ENCODE data around the gene SLC25A26. TPM values are rescaled to one million over a fixed set of nuclear protein-coding genes. Genes with fewer than 3 reads are reported as not detected.

Gene SLC25A26
- total RNA-seq, 1 experiment from 2014 or later: 18.4 TPM

DNA sequence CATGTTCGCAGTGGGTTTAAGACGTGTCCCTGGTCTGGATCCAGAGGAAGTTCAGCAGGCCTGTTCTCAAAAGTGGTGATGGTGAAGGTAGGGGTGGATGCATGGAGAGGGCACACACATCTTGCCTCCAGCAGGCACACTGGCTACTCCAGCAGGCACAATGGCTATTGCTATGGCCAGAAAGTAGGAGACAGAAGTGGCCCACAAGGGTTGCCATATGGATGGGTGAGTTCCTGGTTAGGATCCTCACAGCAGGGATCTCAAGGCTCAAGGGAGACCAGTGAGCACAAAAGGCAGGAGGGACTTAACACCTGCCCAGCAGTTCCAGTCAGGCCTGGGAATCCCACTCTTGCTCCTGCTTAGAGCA lies 172.1 kb downstream of the SLC25A26 start:
- Histone ChIP-seq H3K9me3 (replicated peaks) (no peaks in the 10 kb centered on the region), H3K4me1 (peaks cover 6% of the 10 kb centered on the region), H3K27me3 (no peaks in the 10 kb centered on the region), H3K4me3 (no peak overlapping the region), H3K36me3 (no peaks in the 10 kb centered on the region), H3K27ac (no peak overlapping the region; the same call in 1 of the 2 replicates)
- DNase-seq: no peak

DNA sequence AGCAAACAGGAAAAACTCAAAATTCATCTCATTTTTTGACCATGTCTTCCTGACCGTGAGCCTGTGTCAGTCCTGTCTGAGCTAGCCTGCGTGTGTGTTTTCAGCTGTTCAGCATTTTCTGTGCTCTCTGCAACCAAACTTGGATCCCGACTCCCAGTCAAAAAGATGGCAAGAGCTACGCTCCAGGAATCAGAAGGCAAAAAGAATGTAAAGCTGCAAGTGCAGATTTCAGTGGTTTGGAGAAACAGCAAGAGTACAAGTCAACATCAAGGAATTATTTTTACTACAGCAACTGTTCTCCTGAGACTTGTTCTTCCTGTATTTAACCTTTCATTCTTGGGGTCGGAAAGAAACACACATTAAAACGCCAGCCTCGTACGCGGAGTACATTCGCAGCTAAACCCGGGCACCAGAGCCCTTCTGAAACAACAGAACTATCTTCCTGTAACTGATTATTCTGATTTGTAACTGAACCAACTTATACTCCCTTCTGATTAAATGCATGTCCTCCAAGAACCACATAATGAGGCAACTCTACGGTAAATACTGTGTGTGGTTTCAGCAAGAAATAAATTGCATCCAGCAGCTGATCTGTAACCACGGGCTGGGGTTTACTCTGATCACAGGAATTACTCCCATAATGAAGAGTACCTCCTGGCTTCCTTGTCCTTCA lies 172.7 kb downstream of the SLC25A26 start:
- Histone ChIP-seq H3K27ac (peak overlapping the region; percentile 10), H3K9me3 (replicated peaks) (no peaks in the 10 kb centered on the region), H3K4me1 (peaks cover 11% of the 10 kb centered on the region), H3K36me3 (no peaks in the 10 kb centered on the region), H3K4me3 (no peak overlapping the region), H3K27me3 (no peaks in the 10 kb centered on the region)
- DNase-seq: no peak

- DNase-seq: no peak
- Histone ChIP-seq H3K27ac (peak overlapping the region; percentile 10; the same call in 1 of the 2 replicates), H3K4me1 (peaks cover 17% of the 10 kb centered on the region), H3K36me3 (no peaks in the 10 kb centered on the region), H3K4me3 (no peak overlapping the region), H3K27me3 (no peaks in the 10 kb centered on the region), H3K9me3 (replicated peaks) (no peaks in the 10 kb centered on the region)
Measured at GRCh38 chr3:66394019-66394752, 173.4 kb downstream of the SLC25A26 start.

DNA sequence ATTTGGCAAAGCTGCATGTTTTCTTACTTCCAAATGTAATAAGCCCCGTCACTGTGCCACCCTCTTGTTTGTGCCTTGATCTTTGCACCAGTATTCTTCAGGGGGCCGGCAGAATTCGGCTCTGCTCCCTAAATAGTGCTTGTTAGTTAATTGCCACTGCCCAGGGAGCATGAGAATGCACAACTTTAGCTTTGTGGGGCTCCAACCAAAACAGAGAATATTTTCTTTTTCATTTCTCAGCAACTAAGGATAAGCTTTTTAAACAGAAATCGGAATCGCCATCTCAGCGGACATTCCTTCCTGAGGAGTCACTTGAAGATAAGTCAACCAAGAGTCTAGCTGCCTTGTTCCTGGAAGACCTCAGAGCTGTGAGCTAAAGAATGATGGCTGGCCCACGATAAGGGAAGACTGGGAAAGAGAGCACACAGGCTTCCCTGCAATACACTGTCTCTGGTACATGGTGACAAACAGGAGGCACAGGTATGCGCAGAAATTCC lies 174.0 kb downstream of the SLC25A26 start:
- no peak for DNase-seq
- Histone ChIP-seq H3K27me3 (no peaks in the 10 kb centered on the region), H3K9me3 (replicated peaks) (no peaks in the 10 kb centered on the region), H3K4me1 (peaks cover 18% of the 10 kb centered on the region), H3K4me3 (no peak overlapping the region), H3K27ac (no peak overlapping the region), H3K36me3 (no peaks in the 10 kb centered on the region)

GRCh38 chr3:66395635-66396034 lies 174.8 kb downstream of the SLC25A26 start:
- Histone ChIP-seq H3K4me3 (no peak overlapping the region), H3K4me1 (peaks cover 18% of the 10 kb centered on the region), H3K36me3 (no peaks in the 10 kb centered on the region), H3K9me3 (replicated peaks) (no peaks in the 10 kb centered on the region), H3K27me3 (no peaks in the 10 kb centered on the region), H3K27ac (no peak overlapping the region)
- no peak for DNase-seq

- Histone ChIP-seq H3K27ac (no peak overlapping the region), H3K4me3 (no peak overlapping the region), H3K36me3 (no peaks in the 10 kb centered on the region), H3K9me3 (replicated peaks) (no peaks in the 10 kb centered on the region), H3K27me3 (no peaks in the 10 kb centered on the region), H3K4me1 (peaks cover 18% of the 10 kb centered on the region)
- DNase-seq: no peak
Measured at GRCh38 chr3:66396161-66396760, 175.5 kb downstream of the SLC25A26 start.

DNA sequence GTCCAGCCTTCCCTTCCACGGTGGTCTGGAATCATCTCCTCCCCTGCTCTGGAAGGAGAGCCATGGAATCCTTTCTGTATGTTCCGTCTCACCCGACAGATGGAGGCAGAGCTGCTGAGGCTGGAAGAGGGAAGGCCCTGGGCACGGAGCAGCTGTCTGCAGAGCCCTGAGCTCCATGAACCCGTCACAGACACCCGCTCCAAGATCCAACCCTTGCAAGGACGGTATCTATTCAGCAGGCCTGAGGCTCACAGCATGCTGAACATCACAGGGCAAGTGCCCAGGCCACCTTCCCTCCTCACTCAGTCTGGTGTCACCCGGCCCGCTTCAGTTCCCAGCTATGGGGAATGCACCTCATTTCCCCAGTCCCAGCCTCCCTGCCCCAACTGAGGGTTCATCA lies 176.1 kb downstream of the SLC25A26 start:
- Histone ChIP-seq H3K9me3 (replicated peaks) (no peaks in the 10 kb centered on the region), H3K27me3 (no peaks in the 10 kb centered on the region), H3K4me1 (peaks cover 18% of the 10 kb centered on the region), H3K27ac (no peak overlapping the region), H3K36me3 (no peaks in the 10 kb centered on the region), H3K4me3 (no peak overlapping the region)
- DNase-seq: no peak

DNA sequence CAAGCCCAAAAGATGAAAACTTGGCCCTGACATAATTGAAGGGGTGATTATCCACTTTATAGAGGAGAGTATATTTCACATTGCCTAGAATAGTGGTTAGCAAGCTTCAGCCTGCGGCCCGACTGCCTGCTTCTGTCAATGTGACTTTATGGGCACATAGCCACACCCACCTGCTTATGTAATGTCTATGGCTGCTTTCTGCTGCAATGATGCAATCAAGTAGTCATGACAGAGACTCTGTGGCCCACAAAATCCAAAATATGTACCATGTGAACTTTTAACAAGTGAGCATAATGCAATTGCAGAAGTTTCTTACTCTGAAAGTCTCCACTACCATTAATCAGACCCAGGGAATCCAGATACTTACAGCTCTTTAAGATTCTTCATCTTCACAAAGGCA lies 176.9 kb downstream of the SLC25A26 start:
- Histone ChIP-seq H3K9me3 (replicated peaks) (no peaks in the 10 kb centered on the region), H3K4me3 (no peak overlapping the region), H3K36me3 (no peaks in the 10 kb centered on the region), H3K27ac (peak overlapping the region; percentile 49; the same call in 1 of the 2 replicates), H3K27me3 (no peaks in the 10 kb centered on the region), H3K4me1 (peaks cover 18% of the 10 kb centered on the region)
- DNase-seq: no peak

DNA sequence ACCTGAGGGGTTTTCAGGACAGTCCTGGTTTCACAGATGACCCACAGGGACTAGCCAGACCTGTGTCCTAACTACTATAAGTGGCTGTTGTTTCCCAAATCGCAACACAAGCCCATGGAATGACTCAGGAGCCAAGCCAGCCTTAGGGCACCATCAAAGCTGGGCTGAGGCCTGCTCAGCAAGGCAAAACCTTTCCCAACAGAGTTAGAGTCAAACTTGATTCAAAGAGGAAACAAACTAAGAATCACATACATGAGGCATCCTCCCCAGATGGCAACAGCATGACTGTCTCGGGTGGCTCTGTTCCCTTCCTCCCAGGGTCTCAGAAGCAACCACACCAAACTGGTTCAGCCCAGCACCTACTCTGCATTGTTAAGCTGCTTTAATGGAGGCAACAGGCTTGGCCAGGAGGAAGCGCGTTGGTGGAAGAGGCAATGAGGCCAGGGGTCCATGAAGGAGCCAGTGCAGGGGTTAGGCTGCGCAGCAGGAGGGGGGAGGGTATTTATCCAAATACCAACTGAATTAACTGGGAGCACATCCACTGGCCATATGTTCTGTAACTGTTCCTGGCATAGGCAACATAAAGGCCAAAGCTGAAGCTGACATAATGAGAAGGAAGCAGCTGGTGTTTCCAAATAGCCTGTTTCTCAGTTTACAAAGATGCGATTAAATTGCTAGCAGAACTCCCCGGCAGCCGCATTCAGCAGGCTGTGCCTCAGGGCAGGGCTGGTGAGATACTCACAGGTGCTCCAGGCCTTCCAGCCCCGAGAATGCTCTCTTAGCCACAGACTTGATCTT lies 177.6 kb downstream of the SLC25A26 start:
- no peaks in the 10 kb centered on the region for H3K27me3 ChIP-seq
- no peak overlapping the region for H3K4me3 ChIP-seq
- H3K36me3 ChIP-seq: no peaks in the 10 kb centered on the region
- H3K4me1 ChIP-seq: peaks cover 15% of the 10 kb centered on the region
- no peaks in the 10 kb centered on the region for H3K9me3 ChIP-seq (replicated peaks)
- peak overlapping the region; percentile 49 for H3K27ac ChIP-seq
- DNase-seq: peak; percentile 77 to 88

DNA sequence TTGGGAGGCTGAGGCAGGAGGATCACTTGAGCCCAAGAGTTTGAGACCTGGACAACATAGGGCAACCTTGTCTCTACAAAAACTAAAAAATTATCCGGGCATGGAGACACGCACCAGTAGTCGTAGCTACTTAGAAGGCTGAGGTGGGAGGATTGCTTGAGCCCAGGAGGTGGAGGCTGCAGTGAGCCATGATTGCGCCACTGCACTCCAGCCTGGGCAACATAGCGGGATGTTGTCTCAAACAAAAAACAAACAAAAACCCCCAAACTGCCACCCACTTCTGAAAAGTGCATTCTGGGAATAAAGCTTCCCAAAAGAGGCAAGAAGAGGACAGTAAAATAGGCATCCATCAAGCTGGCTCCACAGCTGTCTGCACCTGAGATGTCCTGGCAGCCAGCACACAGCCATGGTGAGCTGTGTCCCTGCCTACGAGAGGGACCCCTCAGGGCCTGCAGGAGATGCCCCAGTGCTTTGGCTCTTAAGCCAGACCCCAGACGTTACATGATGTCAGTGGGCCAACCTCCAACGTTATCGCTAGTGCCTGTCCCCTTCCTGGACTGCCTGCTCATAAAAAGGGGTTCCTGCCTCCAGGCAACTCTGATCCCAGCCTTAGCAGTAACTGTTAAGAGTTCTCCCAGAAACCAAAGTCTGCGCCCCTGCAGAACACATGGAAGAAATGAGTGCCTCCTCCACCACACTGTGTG lies 178.9 kb downstream of the SLC25A26 start:
- Histone ChIP-seq H3K27me3 (no peaks in the 10 kb centered on the region), H3K9me3 (replicated peaks) (no peaks in the 10 kb centered on the region), H3K36me3 (no peaks in the 10 kb centered on the region), H3K4me1 (peaks cover 15% of the 10 kb centered on the region), H3K4me3 (no peak overlapping the region), H3K27ac (no peak overlapping the region)
- no peak for DNase-seq

GRCh38 chr3:66400411-66401156 lies 179.8 kb downstream of the SLC25A26 start:
- H3K4me3 ChIP-seq: no peak overlapping the region
- H3K27me3 ChIP-seq: no peaks in the 10 kb centered on the region
- DNase-seq: no peak
- H3K4me1 ChIP-seq: peaks cover 15% of the 10 kb centered on the region
- H3K9me3 ChIP-seq (replicated peaks): no peaks in the 10 kb centered on the region
- H3K36me3 ChIP-seq: no peaks in the 10 kb centered on the region
- no peak overlapping the region for H3K27ac ChIP-seq

GRCh38 chr3:66401157-66401550 lies 180.4 kb downstream of the SLC25A26 start:
- no peak overlapping the region for H3K27ac ChIP-seq

GRCh38 chr3:66401675-66402491 lies 181.1 kb downstream of the SLC25A26 start:
- Histone ChIP-seq H3K9me3 (replicated peaks) (no peaks in the 10 kb centered on the region), H3K27ac (no peak overlapping the region), H3K36me3 (no peaks in the 10 kb centered on the region), H3K27me3 (no peaks in the 10 kb centered on the region), H3K4me1 (peaks cover 15% of the 10 kb centered on the region), H3K4me3 (no peak overlapping the region)
- DNase-seq: no peak

More at GRCh38 chr3:66401157-66401550, 180.4 kb downstream of the SLC25A26 start:
- Histone ChIP-seq H3K4me3 (no peak overlapping the region), H3K4me1 (peaks cover 15% of the 10 kb centered on the region), H3K9me3 (replicated peaks) (no peaks in the 10 kb centered on the region), H3K27me3 (no peaks in the 10 kb centered on the region), H3K36me3 (no peaks in the 10 kb centered on the region)
- no peak for DNase-seq
